Epithelial cell of proximal tubule (primary cell): ENCODE results near the gene LRRC2. TPM values are rescaled to one million over a fixed set of nuclear protein-coding genes. Genes with fewer than 3 reads are reported as not detected.
A peak's percentile ranks its signal among the peaks of the same experiment; 100 is the strongest.

ENCODE experiments used
- DNase-seq: peaks from one replicate; pipeline ENCODE4 v3.0.0-alpha.2; 2011; ENCODE audit warnings: low read depth
- H3K4me3 ChIP-seq: 2 replicates; pipeline ENCODE4 v1.5.1; 2011; ENCODE audit warnings: low read depth, mild to moderate bottlenecking, low read length
- total RNA-seq: library from RNA; depleted of rRNA; stranded (reverse); fragments of >200 nt; gene quantifications from 2 replicates; pipeline ENCODE4 v1.2.3, GENCODE V29; 2015
- TF ChIP-seq, protein P1 (sequence below): conservative IDR thresholded peaks from 2 replicates; pipeline ENCODE4 v1.5.1; 2012; ENCODE audit warnings: low read depth, mild to moderate bottlenecking, low read length

Gene LRRC2, protein sequence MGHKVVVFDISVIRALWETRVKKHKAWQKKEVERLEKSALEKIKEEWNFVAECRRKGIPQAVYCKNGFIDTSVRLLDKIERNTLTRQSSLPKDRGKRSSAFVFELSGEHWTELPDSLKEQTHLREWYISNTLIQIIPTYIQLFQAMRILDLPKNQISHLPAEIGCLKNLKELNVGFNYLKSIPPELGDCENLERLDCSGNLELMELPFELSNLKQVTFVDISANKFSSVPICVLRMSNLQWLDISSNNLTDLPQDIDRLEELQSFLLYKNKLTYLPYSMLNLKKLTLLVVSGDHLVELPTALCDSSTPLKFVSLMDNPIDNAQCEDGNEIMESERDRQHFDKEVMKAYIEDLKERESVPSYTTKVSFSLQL
- not detected in 2 replicates for total RNA-seq

DNA sequence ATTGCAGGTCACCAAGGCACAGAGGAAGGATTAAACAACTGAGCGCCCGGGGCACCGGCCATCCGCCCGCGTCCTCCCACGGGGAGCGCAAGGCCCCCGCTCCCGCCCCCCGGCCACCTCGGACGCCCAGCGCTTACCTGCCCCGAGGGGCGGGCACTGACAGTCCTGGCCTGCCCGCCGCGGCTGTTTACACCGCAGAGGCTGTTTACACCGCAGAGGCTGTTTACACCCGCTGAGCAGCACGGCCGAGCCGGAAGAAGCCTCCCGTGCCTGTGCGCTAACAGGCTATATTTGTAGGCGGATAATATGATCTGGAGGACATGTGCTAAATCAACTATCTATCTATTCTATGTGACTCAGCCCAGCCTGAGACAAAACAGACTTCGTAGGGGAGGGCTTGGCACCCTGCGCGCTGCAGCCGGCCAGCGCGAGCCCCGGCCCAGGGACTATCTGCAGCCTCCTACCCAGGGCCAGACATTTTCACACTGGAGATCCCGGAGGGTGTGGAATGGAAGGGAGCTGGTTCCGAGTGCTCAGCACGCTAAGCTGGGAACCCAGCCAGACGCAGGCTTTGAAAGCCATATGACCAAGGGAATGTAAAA lies at the start of gene LRRC2:
Gene LRRC2 (minus strand): TSS at position 263 of the 602 bp plus-strand sequence. CDS start 14,711 bp downstream, outside the sequence.
- no peak for DNase-seq
- peak within 1 kb of the TSS; percentile 51 for H3K4me3 ChIP-seq
- TF ChIP-seq, protein P1, sequence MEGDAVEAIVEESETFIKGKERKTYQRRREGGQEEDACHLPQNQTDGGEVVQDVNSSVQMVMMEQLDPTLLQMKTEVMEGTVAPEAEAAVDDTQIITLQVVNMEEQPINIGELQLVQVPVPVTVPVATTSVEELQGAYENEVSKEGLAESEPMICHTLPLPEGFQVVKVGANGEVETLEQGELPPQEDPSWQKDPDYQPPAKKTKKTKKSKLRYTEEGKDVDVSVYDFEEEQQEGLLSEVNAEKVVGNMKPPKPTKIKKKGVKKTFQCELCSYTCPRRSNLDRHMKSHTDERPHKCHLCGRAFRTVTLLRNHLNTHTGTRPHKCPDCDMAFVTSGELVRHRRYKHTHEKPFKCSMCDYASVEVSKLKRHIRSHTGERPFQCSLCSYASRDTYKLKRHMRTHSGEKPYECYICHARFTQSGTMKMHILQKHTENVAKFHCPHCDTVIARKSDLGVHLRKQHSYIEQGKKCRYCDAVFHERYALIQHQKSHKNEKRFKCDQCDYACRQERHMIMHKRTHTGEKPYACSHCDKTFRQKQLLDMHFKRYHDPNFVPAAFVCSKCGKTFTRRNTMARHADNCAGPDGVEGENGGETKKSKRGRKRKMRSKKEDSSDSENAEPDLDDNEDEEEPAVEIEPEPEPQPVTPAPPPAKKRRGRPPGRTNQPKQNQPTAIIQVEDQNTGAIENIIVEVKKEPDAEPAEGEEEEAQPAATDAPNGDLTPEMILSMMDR = no peak

DNA sequence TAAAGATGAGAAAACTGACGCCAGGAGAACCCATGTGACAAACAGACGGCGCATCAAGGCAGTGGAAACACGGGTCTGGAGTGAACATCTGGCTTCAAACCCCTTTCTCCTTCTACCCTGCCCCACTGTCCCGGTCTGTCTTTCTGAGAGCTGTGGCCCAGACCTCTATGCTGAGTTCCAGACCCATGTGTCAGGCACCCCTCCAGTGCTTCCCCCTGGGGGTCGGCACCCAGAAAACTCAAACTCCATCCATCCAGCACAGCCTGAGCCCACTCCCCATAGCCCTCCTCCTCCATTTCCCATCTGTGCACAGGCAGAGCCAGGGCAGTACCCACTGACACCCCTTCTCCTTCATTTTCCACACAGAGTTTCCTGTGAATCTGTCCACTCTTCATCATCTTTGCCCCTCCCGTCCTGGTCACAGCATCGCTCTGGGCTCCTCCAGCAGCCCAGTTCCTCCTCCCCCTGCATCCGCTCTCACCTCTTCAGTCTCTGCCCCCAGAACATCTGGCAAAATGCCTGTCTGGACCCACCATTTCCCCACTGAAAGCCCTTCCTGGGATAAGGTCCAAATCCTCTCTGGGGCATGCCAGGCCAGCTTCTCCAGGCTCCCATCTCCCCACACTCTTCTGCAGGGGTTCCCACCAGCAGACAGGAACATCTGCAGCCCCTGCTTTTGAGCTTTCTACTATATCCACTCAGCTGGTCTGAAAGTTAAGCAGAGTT lies 49.1 kb upstream of the LRRC2 start:
- DNase-seq = no peak
- no peak overlapping the region for H3K4me3 ChIP-seq

DNA sequence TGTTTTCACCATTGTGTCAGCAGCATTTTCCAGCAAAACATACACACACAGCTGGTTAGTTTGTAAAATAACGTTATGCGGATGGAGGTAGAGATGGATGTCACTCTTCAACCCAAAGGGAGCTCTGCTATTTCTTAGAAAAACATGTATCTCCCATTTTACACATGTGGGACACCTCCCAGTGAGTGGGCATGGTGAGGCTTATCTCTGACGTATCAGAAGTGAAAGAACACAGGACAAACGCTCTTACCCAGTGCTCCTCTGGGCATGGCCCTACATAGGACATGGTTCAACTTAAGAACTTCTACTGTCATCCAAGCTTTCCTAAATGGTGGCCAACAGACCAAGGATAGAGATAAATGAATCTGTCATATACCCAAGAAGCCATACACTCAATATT lies 48.3 kb upstream of the LRRC2 start:
- DNase-seq = no peak
- TF ChIP-seq, protein P1 = no peak
- no peak overlapping the region for H3K4me3 ChIP-seq

More for the DNA sequence above, 49.1 kb upstream of the LRRC2 start:
- TF ChIP-seq, protein P1 = no peak

DNA sequence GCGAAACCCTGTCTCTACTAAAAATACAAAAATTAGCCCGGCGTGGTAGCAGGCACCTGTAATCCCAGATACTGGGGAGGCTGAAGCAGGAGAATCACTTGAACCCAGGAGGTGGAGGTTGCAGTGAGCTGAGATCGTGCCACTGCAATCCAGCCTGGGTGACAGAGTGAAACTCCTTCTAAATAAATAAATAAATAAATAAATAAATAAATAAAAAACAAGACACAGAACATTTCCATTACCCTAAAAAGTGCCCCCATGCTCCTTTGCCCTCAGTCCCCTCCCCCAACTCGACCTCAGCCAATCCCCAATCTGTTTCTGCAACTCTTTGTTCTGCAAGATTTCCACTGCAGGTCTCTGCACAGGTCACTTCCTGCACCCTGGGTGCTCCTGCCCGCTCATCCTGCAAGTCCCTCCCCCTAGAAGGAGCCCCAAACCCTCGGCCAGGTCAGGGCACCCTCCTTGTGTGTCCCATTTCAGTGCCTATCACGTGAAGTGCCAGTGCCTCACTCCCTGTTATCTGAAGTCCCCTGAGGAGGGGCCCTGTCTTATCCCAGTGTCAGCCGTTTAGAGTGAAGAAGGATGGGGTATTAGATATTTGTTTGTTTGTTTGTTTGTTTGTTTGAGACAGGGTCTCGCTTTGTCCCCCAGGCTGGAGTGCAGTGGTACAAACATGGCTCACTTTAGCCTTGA lies 47.4 kb upstream of the LRRC2 start:
- DNase-seq = no peak
- TF ChIP-seq, protein P1 = no peak
- H3K4me3 ChIP-seq = no peak overlapping the region

DNA sequence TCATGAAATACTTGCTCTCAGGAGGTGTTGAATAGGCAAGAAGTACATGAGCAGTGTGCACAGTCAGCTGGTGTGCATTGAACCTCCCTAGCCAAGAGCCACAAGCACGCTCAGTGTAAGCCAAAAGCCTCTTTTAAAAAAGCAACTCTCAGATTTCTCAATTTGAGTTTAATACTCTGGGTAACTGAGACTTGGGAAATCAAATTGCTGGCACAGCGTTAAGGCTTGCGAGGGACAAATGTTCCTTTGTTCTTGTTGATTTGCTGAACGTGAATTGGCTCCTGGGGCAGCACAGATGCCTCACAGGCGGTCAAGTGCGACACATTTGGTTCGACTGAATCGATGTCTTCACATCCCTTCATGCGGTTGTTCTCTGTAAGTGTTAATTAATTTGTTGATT lies 46.2 kb upstream of the LRRC2 start, which contains the start of gene FAM240A:
Gene FAM240A (plus strand): TSS at position 202 of the 400 bp plus-strand sequence. CDS start 159 bp downstream, at position 361.
- TF ChIP-seq, protein P1 = no peak

DNA sequence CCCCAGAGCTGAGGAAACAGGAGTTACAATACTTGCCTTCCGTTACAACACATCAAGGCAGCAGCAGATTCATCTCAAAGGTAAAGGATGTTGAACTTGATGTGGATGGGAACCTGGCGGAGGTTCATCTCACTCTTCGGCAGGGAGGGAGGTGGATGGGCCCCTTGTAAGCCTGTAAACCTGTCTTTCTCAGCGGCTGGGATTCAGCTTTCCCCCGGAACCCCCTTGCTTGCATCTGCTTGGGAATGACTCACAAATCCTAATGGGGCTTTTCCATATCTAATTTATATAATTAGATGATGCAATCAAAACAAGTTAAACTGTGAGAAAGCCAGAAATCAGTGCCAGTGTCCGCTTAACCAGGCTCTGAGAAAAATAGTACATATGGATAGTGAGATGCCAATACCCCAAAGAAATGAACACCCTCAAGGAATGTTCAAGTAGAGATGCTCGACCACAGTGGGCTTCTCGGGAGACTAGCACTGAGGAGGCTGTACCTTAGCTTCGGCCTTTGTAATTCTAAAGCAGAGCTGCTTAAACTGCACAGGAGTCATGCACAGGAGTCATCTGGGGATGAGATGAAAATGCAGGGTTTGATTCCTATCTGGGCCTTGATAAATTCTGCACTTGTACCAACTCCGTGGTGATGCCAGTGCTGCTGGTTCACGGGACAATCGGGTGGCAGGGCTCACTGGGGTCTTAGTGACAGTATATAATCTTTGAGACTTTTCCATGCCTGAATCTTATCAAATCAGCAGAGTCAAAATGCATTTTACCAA lies 44.0 kb upstream of the LRRC2 start:
- H3K4me3 ChIP-seq = no peak overlapping the region
- no peak for DNase-seq
- TF ChIP-seq, protein P1 = no peak

More for the DNA sequence above, 46.2 kb upstream of the LRRC2 start, which contains the start of gene FAM240A:
- DNase-seq = peak; percentile 66
- H3K4me3 ChIP-seq = no peak within 1 kb of the TSS
